Dermis microvascular lymphatic vessel endothelial cell (primary cell): Measurements from ENCODE around the gene OR2D3. TPM values are rescaled to one million over a fixed set of nuclear protein-coding genes. Genes with fewer than 3 reads are reported as not detected.
"Not testable (repeated sequence)": the region's sequence is repeated elsewhere in the genome, so short reads cannot be mapped to it uniquely, and the experiment has no call there.

Experiments
- DNase-seq, 2 donors: peaks; one replicate each; pipeline versions ENCODE4 v3.0.0 to v3.0.0-alpha.2; 2010; ENCODE audit warnings: low read depth in 2 of 2
- total RNA-seq: library from RNA; depleted of rRNA; stranded (reverse); fragments of >200 nt; gene quantifications from 2 replicates; pipeline ENCODE4 v1.2.1, GENCODE V29; 2014

OR2D3 gene
- total RNA-seq, result not detected in 2 replicates

GRCh38 chr11:6920702-6921101 lies at the start of gene OR2D3:
Gene OR2D3, plus strand, starts transcription at chr11:6921002. Its CDS starts 0 bp downstream, at chr11:6921002.
- DNase-seq, result no peak

- no peak for DNase-seq
Observed at GRCh38 chr11:6871278-6871677, 49.5 kb upstream of the OR2D3 start.

DNA sequence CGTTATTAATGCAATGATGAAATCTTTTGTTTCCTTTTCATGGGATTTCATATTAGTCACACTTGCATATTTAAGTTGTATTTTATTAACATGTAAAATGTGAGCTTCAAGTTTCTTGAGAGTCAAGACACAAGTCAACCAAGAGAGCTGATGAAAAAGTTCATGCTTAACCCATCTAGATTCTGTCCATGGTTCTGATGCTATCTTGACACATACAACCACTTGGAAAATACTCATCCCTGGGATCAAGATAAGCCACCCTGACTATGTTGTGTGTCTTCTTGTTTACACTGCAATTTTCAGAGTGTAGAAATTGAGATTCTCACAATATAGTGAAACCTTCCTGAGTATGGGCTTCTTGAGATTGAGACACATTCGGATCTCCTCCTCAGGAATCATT lies 45.0 kb upstream of the OR2D3 start:
- no peak for DNase-seq

DNA sequence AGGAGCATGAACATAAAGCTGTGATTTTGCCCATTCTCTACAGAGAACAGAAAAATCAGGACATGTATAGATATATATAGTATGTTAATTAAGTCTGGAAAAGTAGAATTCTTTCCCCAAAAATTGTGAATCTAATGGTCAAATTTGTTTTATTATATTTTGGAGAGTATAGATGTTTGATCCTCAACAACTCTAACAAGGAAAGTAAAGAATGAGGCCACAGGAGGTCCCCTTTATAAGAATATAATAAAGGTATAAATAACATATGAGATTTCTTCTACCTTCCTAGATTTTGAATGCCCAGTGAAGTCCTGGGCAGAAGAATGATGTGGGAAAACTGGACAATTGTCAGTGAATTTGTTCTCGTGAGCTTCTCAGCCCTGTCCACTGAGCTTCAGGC lies 44.5 kb upstream of the OR2D3 start, which contains the start of gene OR10A4:
Gene OR10A4 (plus strand): TSS at position 301 of the 400 bp plus-strand sequence. CDS start 23 bp downstream, at position 324.
- DNase-seq, result no peak

GRCh38 chr11:6876914-6877313 lies 43.9 kb upstream of the OR2D3 start:
- no peak for DNase-seq

- DNase-seq, result no peak
Observed at GRCh38 chr11:6882751-6883150, 38.1 kb upstream of the OR2D3 start.

DNA sequence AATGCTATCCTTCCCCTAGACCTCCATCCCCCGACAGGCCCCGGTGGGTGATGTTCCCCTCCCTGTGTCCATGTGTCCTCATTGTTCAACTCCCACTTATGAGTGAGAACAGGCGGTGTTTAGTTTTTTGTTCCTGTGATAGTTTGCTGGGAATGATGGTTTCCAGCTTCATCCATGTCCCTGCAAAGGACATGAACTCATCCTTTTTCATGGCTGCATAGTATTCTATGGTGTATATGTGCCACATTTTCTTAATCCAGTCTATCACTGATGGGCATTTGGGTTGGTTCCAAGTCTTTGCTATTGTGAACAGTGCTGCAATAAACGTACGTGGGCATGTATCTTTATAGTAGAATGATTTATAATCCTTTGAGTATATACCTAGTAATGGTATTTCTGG lies 33.1 kb upstream of the OR2D3 start:
- not testable (repeated sequence) for DNase-seq

DNA sequence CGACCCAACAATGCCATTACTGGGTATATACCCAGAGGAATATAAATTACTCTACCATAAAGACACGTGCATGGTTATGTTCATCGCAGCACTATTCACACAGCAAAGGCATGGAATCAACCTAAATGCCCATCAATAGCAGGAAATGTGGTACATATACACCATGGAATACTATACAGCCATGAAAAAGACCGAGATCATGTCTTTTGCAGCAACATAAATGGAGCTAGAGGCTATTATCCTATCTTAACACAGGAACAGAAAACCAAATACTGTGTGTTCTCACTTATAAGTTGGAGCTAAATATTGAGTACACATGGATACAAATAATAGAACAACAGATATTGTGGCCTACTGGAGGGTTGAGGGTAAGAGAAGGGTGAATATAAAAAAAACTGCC lies 32.0 kb upstream of the OR2D3 start:
- DNase-seq, result no peak

DNA sequence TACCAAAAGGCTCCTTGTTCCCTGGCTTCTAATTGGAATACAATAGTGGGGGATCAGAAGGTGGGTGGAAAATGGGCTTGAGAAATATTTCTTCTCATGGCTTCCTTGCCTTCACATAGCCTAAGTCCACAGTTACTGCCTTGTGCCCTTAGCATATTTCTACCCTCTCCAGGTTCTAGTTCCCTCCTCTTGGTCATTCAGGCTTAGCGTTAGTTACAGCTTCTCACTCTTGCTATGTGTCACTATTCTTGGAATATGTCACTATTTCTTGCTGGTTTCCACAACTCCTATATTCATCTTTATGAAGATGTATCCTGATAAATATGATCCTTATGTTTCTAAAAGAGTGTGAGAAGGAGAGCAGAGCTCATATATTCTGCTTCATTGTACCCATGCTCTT lies 31.0 kb upstream of the OR2D3 start:
- no peak for DNase-seq

DNA sequence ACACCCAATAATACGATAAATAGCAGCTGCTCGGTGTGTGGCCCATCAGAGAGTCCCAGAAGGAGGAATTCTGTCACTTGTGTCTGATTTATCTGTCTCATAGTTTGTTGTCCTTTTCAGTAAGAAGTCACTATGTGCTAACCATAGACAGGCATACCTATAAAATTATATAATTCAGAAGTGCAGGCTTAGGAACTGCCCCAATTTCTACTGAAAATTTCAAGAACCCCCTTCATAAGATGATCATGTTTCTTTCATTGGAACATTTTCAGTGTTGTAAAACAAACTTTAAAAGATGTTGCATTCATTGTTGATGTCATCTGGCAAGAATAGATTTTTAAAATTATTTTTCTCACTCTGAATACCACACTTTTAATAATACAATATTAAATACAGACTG lies 28.4 kb upstream of the OR2D3 start, which contains the start of gene OR2D2:
Gene OR2D2 (minus strand): TSS at position 101 of the 400 bp plus-strand sequence. CDS start 0 bp downstream, at position 101.
- DNase-seq, result no peak

GRCh38 chr11:6894097-6894496 lies 26.7 kb upstream of the OR2D3 start:
- no peak for DNase-seq

DNA sequence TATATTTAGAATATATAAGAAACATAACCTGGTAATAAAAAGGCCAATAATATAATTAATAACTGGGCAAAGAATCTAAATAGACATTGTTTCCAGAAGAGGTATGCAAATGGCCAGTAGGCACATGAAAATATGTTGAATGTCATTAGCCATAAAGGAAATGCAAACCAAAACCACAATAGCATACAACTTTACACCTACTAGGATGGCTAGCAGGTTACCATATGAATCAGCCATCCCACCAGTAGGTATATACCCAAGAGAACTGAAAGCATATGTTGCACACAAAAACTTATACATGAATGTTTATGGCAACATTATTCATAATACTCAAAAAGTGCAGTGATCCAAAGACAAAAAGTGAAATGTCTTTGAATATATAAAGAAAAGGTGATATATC lies 25.8 kb upstream of the OR2D3 start:
- DNase-seq, result no peak

DNA sequence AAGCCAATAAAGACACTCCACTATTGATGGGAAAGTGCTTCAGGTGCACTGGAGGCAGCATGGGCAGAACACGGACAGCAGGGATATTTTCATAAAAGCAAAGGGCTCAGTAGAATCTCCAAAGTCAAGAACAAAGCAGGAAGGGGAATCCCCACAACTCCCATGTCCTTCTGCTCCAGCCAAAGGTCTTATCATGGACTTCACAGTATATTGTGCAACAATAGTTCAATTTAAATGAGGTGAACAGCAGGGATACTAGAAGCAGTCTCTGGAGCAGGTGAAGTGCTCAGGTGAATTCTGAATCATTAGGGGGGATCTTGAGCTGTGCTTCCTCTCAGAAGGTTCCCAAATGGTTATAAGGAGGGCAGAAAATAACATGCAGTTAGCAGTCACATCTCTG lies 21.9 kb upstream of the OR2D3 start:
- DNase-seq, result no peak

- DNase-seq, result no peak
Observed at GRCh38 chr11:6900327-6900999, 20.3 kb upstream of the OR2D3 start.

- not testable (repeated sequence) for DNase-seq
Observed at GRCh38 chr11:6904804-6905203, 16.0 kb upstream of the OR2D3 start.

GRCh38 chr11:6911378-6911777 lies 9.4 kb upstream of the OR2D3 start:
- DNase-seq, result no peak

- peak in 1 of 2 donors; percentile 41 for DNase-seq
Observed at GRCh38 chr11:6911948-6912347, 8.9 kb upstream of the OR2D3 start.

- no peak for DNase-seq
Observed at GRCh38 chr11:6919698-6920097, 1.1 kb upstream of the OR2D3 start.

GRCh38 chr11:6925007-6925577 lies 4.3 kb downstream of the OR2D3 start:
- no peak for DNase-seq

DNA sequence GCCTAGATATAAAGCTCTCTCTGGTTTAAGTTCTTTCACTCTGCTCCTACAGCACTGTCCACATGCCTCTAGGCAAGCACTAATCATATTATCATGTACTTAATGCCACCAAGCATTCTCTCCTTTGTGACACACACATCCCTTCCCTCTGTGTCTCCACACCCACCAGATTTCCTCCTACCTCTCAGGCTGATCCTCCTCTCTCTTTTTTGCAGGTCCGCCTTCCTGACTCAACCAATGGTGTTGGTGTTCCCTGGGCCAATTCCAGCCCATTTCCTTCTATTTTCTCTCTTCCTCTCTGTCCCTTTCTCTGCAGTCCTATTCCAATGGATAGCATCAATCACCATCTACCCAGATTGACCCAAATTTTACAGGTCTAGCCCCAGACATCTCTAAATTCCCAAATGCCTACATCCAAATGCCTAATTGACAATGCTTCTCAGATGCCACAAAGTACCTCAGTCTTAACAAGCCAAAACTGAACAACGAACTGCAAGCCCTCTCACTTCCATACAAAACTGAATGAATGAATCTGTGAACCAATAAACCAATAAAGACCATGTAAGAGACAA lies 4.9 kb downstream of the OR2D3 start:
- DNase-seq, result peak in 1 of 2 donors; percentile 14

GRCh38 chr11:6926208-6927029 lies 5.6 kb downstream of the OR2D3 start, which contains the start of gene ZNF215:
Gene ZNF215, plus strand, starts transcription at chr11:6926426. Its CDS starts 5,847 bp downstream, at chr11:6932273.
- DNase-seq, result peak in 1 of 2 donors; percentile 71
